DOHH2 (cell line): ENCODE data around the gene ARTN.

ENCODE experiments used
- H3F3A ChIP-seq: fragments of 200-600 bp; sonication (generic), shearing (Covaris generic); 2 replicates; pipeline ENCODE4 v1.6.0; 2016; ENCODE audit warnings: antibody characterized with exemption, mild to moderate bottlenecking; ENCODE audit not compliant: control insufficient read depth, insufficient read depth
- H3K27ac ChIP-seq: fragments of 200-600 bp; sonication (generic); 2 replicates; pipeline ENCODE4 v1.5.1; 2014; ENCODE audit warnings: low read depth, mild to moderate bottlenecking, low read length, moderate library complexity
- H3K27me3 ChIP-seq: fragments of 200-600 bp; sonication (generic); 2 replicates; pipeline ENCODE4 v1.6.1; 2014; ENCODE audit warnings: mild to moderate bottlenecking, low read length, mixed read lengths; ENCODE audit not compliant: control insufficient read depth
- H3K36me3 ChIP-seq: fragments of 200-600 bp; sonication (generic); 2 replicates; pipeline ENCODE4 v1.6.1; 2014; ENCODE audit warnings: mild to moderate bottlenecking, low read length, moderate library complexity, mixed read lengths; ENCODE audit not compliant: control insufficient read depth
- H3K4me1 ChIP-seq: fragments of 200-600 bp; sonication (generic); 2 replicates; pipeline ENCODE4 v1.6.1; 2014; ENCODE audit warnings: mild to moderate bottlenecking, low read length, mixed read lengths; ENCODE audit not compliant: control insufficient read depth
- H3K4me2 ChIP-seq: fragments of 200-600 bp; sonication (generic); 2 replicates; pipeline ENCODE4 v1.6.0; 2014; ENCODE audit warnings: mild to moderate bottlenecking, low read length, moderate library complexity
- H3K4me3 ChIP-seq: fragments of 200-600 bp; sonication (generic); 2 replicates; pipeline ENCODE4 v1.5.1; 2014; ENCODE audit warnings: mild to moderate bottlenecking, low read length, mixed read lengths
- H3K79me2 ChIP-seq: fragments of 200-600 bp; sonication (generic); 2 replicates; pipeline ENCODE4 v1.6.1; 2014; ENCODE audit warnings: mild to moderate bottlenecking, low read length, mixed read lengths; ENCODE audit not compliant: control insufficient read depth
- H3K9me2 ChIP-seq: fragments of 200-600 bp; sonication (generic); replicated peaks from 2 replicates; pipeline ENCODE4 v1.6.1; 2014; ENCODE audit warnings: mild to moderate bottlenecking, low read length, mixed read lengths; ENCODE audit not compliant: control insufficient read depth
- H3K9me3 ChIP-seq: fragments of 200-600 bp; sonication (generic); 2 replicates; pipeline ENCODE4 v1.6.1; 2014; ENCODE audit warnings: antibody characterized with exemption, low read length, mixed read lengths; ENCODE audit not compliant: control insufficient read depth, insufficient read depth
- H4K20me1 ChIP-seq: fragments of 200-600 bp; sonication (generic); 2 replicates; pipeline ENCODE4 v1.6.0; 2014; ENCODE audit warnings: low read depth, mild to moderate bottlenecking, antibody characterized with exemption, low read length, moderate library complexity; ENCODE audit not compliant: control insufficient read depth, insufficient read depth
- EZH2phosphoT487 ChIP-seq: fragments of 200-600 bp; sonication (generic); IDR thresholded peaks from 2 replicates; pipeline ENCODE4 v1.6.1; 2017; ENCODE audit warnings: borderline replicate concordance, mild to moderate bottlenecking, antibody characterized with exemption, low read length, moderate library complexity, mixed read lengths
- TF ChIP-seq, protein P1 (sequence below): fragments of 200-600 bp; sonication (generic); IDR thresholded peaks from one replicate; pipeline ENCODE4 v1.5.1; 2014; ENCODE audit warnings: antibody characterized with exemption, mild to moderate bottlenecking, low read depth, low read length; ENCODE audit not compliant: poor library complexity, severe bottlenecking

The ARTN gene

DNA sequence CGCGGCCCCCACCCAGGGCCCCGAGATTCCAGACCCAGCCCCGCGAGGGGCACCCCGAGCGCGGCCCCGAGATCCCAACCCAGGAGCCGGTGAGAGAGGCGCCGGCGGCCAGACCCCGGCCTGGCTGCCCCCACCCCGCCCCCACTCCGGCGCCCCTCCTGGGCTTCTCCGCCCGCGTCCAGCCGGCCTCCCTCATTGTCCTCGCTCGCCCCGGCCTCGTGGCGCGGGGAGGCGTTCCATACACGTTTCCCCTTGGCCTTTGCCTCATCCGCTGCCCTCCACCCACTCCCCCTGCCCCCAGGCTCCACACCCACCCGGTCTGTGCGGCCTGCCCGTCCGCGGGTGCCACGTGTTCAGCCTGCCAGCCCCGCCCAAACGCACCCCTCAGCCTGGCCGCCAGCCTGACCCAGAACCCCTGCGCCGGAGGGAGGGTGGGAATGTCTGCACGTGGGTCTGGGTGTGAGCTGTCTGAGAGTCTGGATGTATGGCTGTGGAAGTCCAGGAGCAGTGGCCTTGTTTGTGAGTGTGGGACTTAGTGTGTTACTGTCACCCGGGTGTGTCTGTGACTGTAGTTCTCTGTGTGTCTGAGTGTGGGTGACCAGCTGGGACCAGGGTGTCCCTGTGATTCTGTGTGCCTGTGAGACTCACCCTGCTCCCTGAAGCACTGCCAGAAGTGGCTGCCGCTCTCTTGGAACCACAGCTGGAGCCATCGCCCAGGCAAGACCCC is 46.1 kb downstream of the ARTN start:
- peak overlapping the region; percentile 94 for H3K4me2 ChIP-seq
- H3K9me3 ChIP-seq: no peaks in the 10 kb centered on the region
- peaks cover 45% of the 10 kb centered on the region for H3K4me1 ChIP-seq
- no peak for TF ChIP-seq EZH2phosphoT487
- TF ChIP-seq, protein P1, sequence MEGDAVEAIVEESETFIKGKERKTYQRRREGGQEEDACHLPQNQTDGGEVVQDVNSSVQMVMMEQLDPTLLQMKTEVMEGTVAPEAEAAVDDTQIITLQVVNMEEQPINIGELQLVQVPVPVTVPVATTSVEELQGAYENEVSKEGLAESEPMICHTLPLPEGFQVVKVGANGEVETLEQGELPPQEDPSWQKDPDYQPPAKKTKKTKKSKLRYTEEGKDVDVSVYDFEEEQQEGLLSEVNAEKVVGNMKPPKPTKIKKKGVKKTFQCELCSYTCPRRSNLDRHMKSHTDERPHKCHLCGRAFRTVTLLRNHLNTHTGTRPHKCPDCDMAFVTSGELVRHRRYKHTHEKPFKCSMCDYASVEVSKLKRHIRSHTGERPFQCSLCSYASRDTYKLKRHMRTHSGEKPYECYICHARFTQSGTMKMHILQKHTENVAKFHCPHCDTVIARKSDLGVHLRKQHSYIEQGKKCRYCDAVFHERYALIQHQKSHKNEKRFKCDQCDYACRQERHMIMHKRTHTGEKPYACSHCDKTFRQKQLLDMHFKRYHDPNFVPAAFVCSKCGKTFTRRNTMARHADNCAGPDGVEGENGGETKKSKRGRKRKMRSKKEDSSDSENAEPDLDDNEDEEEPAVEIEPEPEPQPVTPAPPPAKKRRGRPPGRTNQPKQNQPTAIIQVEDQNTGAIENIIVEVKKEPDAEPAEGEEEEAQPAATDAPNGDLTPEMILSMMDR: no peak
- no peak overlapping the region for H3K27ac ChIP-seq
- no peaks in the 10 kb centered on the region for H3K27me3 ChIP-seq
- peaks cover 8% of the 10 kb centered on the region for H3F3A ChIP-seq
- H4K20me1 ChIP-seq: peaks cover 10% of the 10 kb centered on the region; the same call in 1 of the 2 replicates
- no peaks in the 10 kb centered on the region for H3K9me2 ChIP-seq
- H3K79me2 ChIP-seq: peaks cover 76% of the 10 kb centered on the region
- H3K36me3 ChIP-seq: peaks cover 54% of the 10 kb centered on the region
- H3K4me3 ChIP-seq: peak overlapping the region; percentile 94

DNA sequence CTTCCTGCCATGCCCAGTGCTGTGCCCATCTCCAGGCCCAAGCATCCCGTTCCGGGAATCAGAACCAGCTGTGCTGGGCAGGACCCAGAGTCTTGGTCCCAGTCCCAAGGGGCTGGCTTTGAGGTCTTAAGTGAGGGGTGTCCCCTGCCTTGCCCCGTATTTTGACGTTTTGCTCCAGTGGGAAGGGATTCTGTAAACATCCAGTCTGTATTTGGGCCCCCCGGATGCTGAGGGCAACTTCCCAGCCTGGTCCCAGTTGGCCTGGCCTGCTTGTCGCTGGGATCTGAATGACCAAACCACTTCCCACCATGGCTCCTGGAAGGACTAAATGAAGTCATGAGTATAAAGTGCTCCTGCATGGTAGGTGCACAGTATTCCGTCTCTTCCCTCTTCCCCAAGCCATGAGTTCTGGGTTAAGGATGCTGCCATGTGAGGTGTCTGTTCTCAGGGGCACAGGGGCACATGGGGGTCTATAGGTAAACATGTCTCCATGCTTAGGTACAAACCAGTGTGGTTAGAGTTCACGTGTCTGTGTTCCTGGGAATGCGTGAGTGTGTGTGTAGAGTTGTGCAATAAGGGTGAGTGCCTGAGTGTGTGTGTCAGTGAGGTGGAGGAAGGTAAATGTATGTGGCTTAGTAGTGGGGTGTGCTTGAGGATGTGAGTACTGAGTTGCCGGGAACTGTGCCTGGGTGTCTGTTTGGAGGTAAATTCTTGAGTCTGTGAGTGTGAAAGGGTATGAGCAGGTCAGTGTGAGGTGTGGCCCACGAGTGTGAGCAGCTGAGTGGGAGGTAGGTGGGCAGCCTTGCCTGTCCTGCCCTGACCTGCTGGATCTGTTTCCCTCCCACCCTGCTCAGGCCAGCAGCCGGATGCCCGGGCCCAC is 46.9 kb downstream of the ARTN start:
- H3K4me2 ChIP-seq: peak overlapping the region; percentile 94
- H3K79me2 ChIP-seq: peaks cover 68% of the 10 kb centered on the region
- H3K4me3 ChIP-seq: peak overlapping the region; percentile 94
- TF ChIP-seq EZH2phosphoT487: no peak
- TF ChIP-seq, protein P1: no peak
- H3F3A ChIP-seq: peaks cover 8% of the 10 kb centered on the region
- no peaks in the 10 kb centered on the region for H3K9me3 ChIP-seq
- H3K36me3 ChIP-seq: peaks cover 53% of the 10 kb centered on the region
- no peaks in the 10 kb centered on the region for H3K27me3 ChIP-seq
- H3K9me2 ChIP-seq: no peaks in the 10 kb centered on the region
- peaks cover 10% of the 10 kb centered on the region; the same call in 1 of the 2 replicates for H4K20me1 ChIP-seq
- H3K4me1 ChIP-seq: peaks cover 45% of the 10 kb centered on the region
- H3K27ac ChIP-seq: no peak overlapping the region

DNA sequence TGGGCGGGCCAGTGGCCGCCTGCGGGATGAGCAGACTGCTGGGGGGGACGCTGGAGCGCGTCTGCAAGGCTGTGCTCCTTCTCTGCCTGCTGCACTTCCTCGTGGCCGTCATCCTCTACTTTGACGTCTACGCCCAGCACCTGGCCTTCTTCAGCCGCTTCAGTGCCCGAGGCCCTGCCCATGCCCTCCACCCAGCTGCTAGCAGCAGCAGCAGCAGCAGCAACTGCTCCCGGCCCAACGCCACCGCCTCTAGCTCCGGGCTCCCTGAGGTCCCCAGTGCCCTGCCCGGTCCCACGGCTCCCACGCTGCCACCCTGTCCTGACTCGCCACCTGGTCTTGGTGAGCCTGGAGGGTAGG is 47.5 kb downstream of the ARTN start:
- Histone ChIP-seq H3K9me3 (no peaks in the 10 kb centered on the region), H3K36me3 (peaks cover 53% of the 10 kb centered on the region), H3K4me2 (peak overlapping the region; percentile 94), H4K20me1 (peaks cover 5% of the 10 kb centered on the region; the same call in 1 of the 2 replicates), H3K4me1 (peaks cover 40% of the 10 kb centered on the region), H3K27me3 (no peaks in the 10 kb centered on the region), H3K79me2 (peaks cover 62% of the 10 kb centered on the region), H3K9me2 (no peaks in the 10 kb centered on the region), H3K4me3 (peak overlapping the region; percentile 94; the same call in 1 of the 2 replicates), H3K27ac (no peak overlapping the region), H3F3A (peaks cover 8% of the 10 kb centered on the region)
- TF ChIP-seq, protein P1: no peak
- no peak for TF ChIP-seq EZH2phosphoT487
